GM21576 (cell line): ENCODE measurements around the gene SOBP.

Experiments
- ATAC-seq: cut with Tn5 transposase; IDR thresholded peaks from one replicate; pipeline ENCODE4 v1.9.1; 2021; ENCODE audit warnings: mild to moderate bottlenecking, moderate library complexity; ENCODE audit not compliant: unreplicated experiment

Gene SOBP

GRCh38 chr6:107634324-107635056 is 144.6 kb downstream of the SOBP start:
- no peak for ATAC-seq

GRCh38 chr6:107635057-107635515 is 145.2 kb downstream of the SOBP start:
- ATAC-seq, result no peak

GRCh38 chr6:107636486-107636885 is 146.6 kb downstream of the SOBP start:
- ATAC-seq, result no peak

- ATAC-seq, result no peak
Observed at GRCh38 chr6:107637316-107638315, 147.7 kb downstream of the SOBP start.

DNA sequence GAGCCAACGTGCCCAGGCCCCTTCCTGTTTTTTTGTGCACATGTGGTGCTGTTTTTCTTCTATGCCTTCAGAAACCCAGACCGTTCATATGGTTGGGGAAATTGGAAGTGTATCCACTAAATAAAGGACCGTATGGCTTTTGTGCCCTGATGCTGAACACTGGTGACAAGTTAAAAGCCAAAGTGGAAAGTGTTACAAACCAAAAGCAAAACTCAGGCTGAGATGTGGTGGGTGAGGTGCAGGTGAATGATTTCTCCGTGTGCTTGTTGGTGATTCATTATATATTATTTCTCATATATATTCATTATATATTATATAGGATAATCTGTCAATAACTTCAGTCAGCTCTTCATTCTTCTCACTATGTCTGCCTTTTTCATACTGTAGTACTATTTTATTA is 148.6 kb downstream of the SOBP start:
- ATAC-seq, result no peak

- ATAC-seq, result no peak
Observed at GRCh38 chr6:107639511-107639910, 149.6 kb downstream of the SOBP start.

- no peak for ATAC-seq
Observed at GRCh38 chr6:107641071-107641470, 151.2 kb downstream of the SOBP start.

- no peak for ATAC-seq
Observed at GRCh38 chr6:107641500-107641941, 151.6 kb downstream of the SOBP start.

DNA sequence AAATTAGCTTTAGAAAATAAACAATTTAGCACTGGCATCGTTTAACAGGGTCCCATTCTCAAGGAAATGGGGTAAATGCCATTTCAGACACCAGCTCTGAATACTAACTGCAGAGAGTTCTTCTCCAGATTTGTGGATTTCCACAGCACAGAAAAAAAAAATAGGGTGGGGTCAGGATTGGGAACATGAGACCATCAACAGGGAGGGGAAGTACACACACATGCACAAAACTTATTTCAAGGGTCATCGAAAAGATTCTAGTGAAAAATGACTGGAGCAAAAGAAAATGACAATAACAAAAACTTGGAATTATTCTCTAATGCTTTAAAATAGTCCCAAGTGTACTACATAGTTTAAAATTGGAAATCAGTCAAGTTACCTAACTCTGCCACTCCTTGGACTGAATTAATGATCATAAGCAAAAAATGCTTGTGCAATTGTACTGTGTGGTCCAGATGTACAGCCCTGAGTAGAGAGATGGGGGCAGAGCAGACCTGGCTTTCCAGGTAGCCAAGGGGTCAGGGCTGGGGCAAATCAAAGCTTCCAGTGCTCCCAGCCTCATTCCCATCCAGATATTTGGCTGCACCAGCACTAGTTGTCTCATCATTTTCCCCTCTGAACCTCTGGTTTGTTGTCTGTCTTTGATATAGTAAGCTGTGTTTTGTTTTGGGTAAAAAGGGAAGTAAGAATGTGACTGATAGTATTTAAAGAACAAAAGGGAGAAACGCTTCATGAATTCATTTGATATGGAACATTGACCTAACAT is 152.4 kb downstream of the SOBP start:
- peak; percentile 79 for ATAC-seq

GRCh38 chr6:107642861-107643328 is 153.0 kb downstream of the SOBP start:
- peak; percentile 28 for ATAC-seq

DNA sequence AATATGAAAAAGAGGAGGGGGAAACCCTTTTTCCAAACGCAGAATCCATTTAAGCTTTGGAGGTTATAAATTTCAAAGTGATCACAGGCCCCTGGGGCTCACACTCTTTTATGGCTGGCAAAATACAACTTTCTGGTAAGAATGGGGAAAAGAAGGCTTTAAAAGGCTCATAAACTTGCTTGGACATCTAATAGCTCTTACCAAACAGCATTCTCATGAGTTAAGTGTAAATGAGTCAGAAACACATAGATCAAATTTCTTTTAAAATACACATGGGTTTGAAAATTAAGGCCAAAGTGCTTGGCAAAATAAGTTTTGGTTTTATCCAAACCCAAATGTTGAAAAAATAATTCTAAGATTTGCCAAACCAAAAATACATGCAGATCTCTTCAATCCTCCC is 154.6 kb downstream of the SOBP start:
- no peak for ATAC-seq

DNA sequence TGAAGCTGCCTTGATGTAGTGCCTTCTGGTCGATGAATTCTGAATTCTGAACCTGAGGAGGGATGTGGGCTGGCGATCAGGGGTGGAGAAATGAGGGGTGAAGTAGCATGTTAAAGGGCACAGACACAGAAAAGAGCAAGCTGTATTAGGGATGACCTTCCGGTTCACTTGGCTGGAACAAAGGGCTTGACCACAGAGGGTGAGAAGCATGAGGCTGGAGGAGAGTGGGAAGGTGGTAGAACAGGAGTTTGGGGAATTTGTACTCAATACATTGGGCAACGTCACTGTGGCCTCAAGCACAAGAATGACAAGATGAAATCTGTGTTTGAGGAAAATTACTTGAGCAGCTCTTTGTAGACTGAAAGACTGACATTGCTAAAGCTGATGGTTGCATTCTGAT is 155.8 kb downstream of the SOBP start:
- ATAC-seq, result no peak

GRCh38 chr6:107646176-107646575 is 156.3 kb downstream of the SOBP start:
- no peak for ATAC-seq

- ATAC-seq, result no peak
Observed at GRCh38 chr6:107646776-107647438, 157.0 kb downstream of the SOBP start.

DNA sequence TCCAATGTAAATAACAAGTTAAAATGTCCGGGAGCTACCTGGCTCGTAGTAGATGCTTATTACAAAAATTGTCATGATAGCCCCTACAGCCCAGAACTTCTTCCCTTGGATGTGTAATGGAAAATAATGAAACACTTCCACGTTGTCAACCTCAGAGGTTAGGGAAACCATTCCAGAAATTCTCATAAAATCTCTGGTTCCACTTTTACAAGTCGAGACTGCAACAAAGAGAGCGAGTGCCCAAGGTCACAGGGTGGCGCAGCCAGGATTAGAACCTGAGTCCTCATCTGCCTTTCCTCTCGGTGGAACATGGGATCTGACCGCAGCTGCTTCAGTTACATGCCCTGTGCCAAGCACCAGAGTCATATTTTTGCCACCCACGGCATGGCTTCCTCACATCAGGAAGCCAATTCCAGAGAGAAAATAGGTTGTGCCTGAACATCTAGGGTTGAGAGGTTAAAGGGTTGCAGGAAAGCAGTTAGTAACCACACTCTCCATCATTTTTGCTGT is 157.6 kb downstream of the SOBP start:
- no peak for ATAC-seq

- no peak for ATAC-seq
Observed at GRCh38 chr6:107648983-107649382, 159.1 kb downstream of the SOBP start.

- ATAC-seq, result no peak
Observed at GRCh38 chr6:107652526-107653182, 162.7 kb downstream of the SOBP start.

- ATAC-seq, result no peak
Observed at GRCh38 chr6:107653183-107653580, 163.3 kb downstream of the SOBP start.

DNA sequence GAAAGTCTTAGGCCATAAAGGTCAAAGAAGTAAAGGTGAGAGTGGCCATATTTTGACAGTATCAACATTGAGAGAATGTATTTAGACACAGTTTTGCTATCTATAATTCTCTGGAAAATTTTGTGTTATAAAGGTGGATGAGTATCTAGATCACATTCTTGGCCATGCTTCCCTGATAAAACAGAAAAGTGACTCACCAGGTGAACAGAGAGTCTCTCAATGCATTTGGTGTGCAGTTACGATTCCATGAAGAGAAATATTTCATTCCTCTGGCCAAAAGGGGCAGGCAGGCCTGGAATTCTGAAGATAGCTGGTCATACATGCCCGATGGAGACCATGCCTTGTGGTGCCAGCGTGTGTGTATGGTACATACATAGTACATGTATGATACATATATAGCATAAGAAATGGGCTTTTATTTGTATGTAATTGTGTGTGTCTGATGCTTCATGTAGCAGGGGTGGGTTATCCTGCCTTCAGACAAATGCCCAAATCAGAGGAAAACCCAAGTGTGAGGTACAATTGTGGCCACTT is 164.0 kb downstream of the SOBP start:
- no peak for ATAC-seq
